GM12878 (cell line): ENCODE results near the gene CES3. TPM values are rescaled to one million over a fixed set of nuclear protein-coding genes. Genes with fewer than 3 reads are reported as not detected.
A peak's percentile ranks its signal among the peaks of the same experiment; 100 is the strongest.

Experiments
- BHLHE40 ChIP-seq, 2 experiments: fragments of 450-650 bp in 1 of 2; IDR thresholded peaks; 2 replicates each; pipeline ENCODE4 v1.6.1; 2011 to 2017; ENCODE audit warnings: low read depth in 2 of 2, borderline replicate concordance in 1 of 2, improper control_type of control experiment in 1 of 2, low read length in 1 of 2, mild to moderate bottlenecking in 1 of 2
- CTCF ChIP-seq, 3 experiments: IDR thresholded peaks in 2 of 3; conservative IDR thresholded peaks in 1 of 3; 2 replicates each; pipeline ENCODE4 v1.5.1; 2011; ENCODE audit warnings: low read depth in 3 of 3, low read length in 3 of 3, mild to moderate bottlenecking in 3 of 3, control low read depth in 2 of 3, moderate library complexity in 2 of 3, inconsistent platforms in 1 of 3, mixed read lengths in 1 of 3; ENCODE audit not compliant: control insufficient read depth in 2 of 3, insufficient read depth in 1 of 3; ENCODE audit errors: extremely low read depth in 1 of 3
- EED ChIP-seq: sonication (generic); IDR thresholded peaks from 2 replicates; pipeline ENCODE4 v1.6.1; 2016; ENCODE audit warnings: antibody characterized with exemption, low read depth
- EZH2 ChIP-seq: IDR thresholded peaks from 2 replicates; pipeline ENCODE4 v1.6.1; 2012; ENCODE audit warnings: low read depth, mild to moderate bottlenecking, control low read depth, inconsistent platforms, low read length, borderline replicate concordance; ENCODE audit not compliant: control insufficient read depth
- HDGF ChIP-seq: fragments of 450-650 bp; IDR thresholded peaks from 2 replicates; pipeline ENCODE4 v1.6.1; 2016; ENCODE audit warnings: antibody characterized with exemption
- MXI1 ChIP-seq: fragments of 150-350 bp; IDR thresholded peaks from 2 replicates; pipeline ENCODE4 v1.6.1; 2011; ENCODE audit warnings: low read depth, mild to moderate bottlenecking, inconsistent platforms, low read length, improper control_type of control experiment
- NR2F1 ChIP-seq: fragments of 450-650 bp; conservative IDR thresholded peaks from 2 replicates; pipeline ENCODE4 v1.6.1; 2017; ENCODE audit warnings: mild to moderate bottlenecking
- RB1 ChIP-seq: fragments of 450-650 bp; formaldehyde crosslinking; IDR thresholded peaks from 2 replicates; pipeline ENCODE4 v1.6.1; 2017; ENCODE audit warnings: mild to moderate bottlenecking, borderline replicate concordance
- RCOR1 ChIP-seq: conservative IDR thresholded peaks from 2 replicates; pipeline ENCODE4 v1.6.1; 2012; ENCODE audit warnings: low read depth, low read length, improper control_type of control experiment
- REST ChIP-seq: IDR thresholded peaks from 2 replicates; pipeline ENCODE4 v1.6.1; 2012; ENCODE audit warnings: mild to moderate bottlenecking, low read depth, low read length
- RUNX3 ChIP-seq: IDR thresholded peaks from 2 replicates; pipeline ENCODE4 v1.6.1; 2012; ENCODE audit warnings: low read length, inconsistent platforms
- SKIL ChIP-seq: fragments of 450-650 bp; IDR thresholded peaks from 2 replicates; pipeline ENCODE4 v1.6.1; 2017; ENCODE audit warnings: mild to moderate bottlenecking, low read depth, inconsistent platforms; ENCODE audit not compliant: poor library complexity, severe bottlenecking
- SMARCA5 ChIP-seq: fragments of 450-650 bp; IDR thresholded peaks from 2 replicates; pipeline ENCODE4 v1.6.1; 2017; ENCODE audit warnings: mild to moderate bottlenecking
- SPI1 ChIP-seq: IDR thresholded peaks from 2 replicates; pipeline ENCODE4 v1.6.1; 2011; ENCODE audit warnings: low read depth, mild to moderate bottlenecking, low read length, moderate library complexity, borderline replicate concordance; ENCODE audit not compliant: insufficient read depth
- SUZ12 ChIP-seq: fragments of 200-600 bp; sonication (generic); IDR thresholded peaks from one replicate; pipeline ENCODE4 v1.6.1; 2018; ENCODE audit warnings: antibody characterized with exemption, mild to moderate bottlenecking; ENCODE audit not compliant: unreplicated experiment
- YY1 ChIP-seq: IDR thresholded peaks from 2 replicates; pipeline ENCODE4 v1.6.1; 2011; ENCODE audit warnings: low read depth, mild to moderate bottlenecking, low read length
- polyA plus RNA-seq, 11 experiments: library from polyadenylated mRNA; depleted of rRNA in 4 of 11; unstranded in 6 of 11; stranded (reverse) in 5 of 11; fragments of >200 nt; fragmentation: Nextera tagmentation in 4 of 11; fragmentation: Illumina TruSeq in 1 of 11; extraction: Ambion mirVana in 4 of 11; extraction: Trizol in 1 of 11; gene quantifications; 1 replicate in 1 of 11; 2 replicates in 10 of 11; pipeline versions ENCODE4 v1.2.1 to v1.2.3, GENCODE V29; 2011 to 2016; ENCODE audit warnings: inconsistent platforms in 2 of 11, missing spikeins in 2 of 11, low read depth in 1 of 11
- total RNA-seq, 4 experiments: library from RNA; depleted of rRNA in 3 of 4; stranded (reverse); fragments of >200 nt in 3 of 4; fragmentation: Illumina TruSeq in 1 of 4; extraction: Trizol in 1 of 4; gene quantifications; 2 replicates each; pipeline versions ENCODE4 v1.2.1 to v1.2.3, GENCODE V29; 2013 to 2021

The CES3 gene
- total and polyA plus RNA-seq, 10 of the 15 experiments (the other 5 are each of a cell fraction or from before 2014, with no cell fraction given) = 0.09 to 3.1 (median 0.76) TPM

- TF ChIP-seq NR2F1 = peak; percentile 87
- TF ChIP-seq SPI1 = no peak
- peak; percentile 33 to 45 (median 34); a peak in 5 of 6 replicates for TF ChIP-seq CTCF (IDR thresholded peaks at IDR 0.05 in 2 of 3, conservative IDR thresholded peaks at IDR 0.05 in 1 of 3; ENCODE audit: control insufficient read depth in 2 of 3, extremely low read depth in 1 of 3, insufficient read depth in 1 of 3, low read depth in 3 of 3, low read length in 3 of 3)
- peak; percentile 32; the same call in 1 of the 2 replicates for TF ChIP-seq YY1
- no peak for TF ChIP-seq REST
- TF ChIP-seq RB1 = 0 out of 2 replicates have a peak, but pooled peaks have one; percentile 43
- TF ChIP-seq RCOR1 = no peak
- TF ChIP-seq MXI1 = no peak
- no peak for TF ChIP-seq HDGF
- no peak for TF ChIP-seq SKIL
- TF ChIP-seq SUZ12 = no peak
- TF ChIP-seq BHLHE40 (IDR thresholded peaks at IDR 0.05; ENCODE audit: borderline replicate concordance in 1 of 2, low read depth in 2 of 2, low read length in 1 of 2) = peak in 1 of 2 experiments; percentile 56; a peak in 2 of 4 replicates
- TF ChIP-seq EED = no peak
- no peak for TF ChIP-seq EZH2
- TF ChIP-seq RUNX3 = no peak
- 0 out of 2 replicates have a peak, but pooled peaks have one; percentile 73 for TF ChIP-seq SMARCA5
These were observed 36.3 kb upstream of the CES3 start (continued) for GRCh38 chr16:66924527-66925321.
